Measurements from ENCODE around the gene ARID3B.
"Not testable (repeated sequence)": the region's sequence is repeated elsewhere in the genome, so short reads cannot be mapped to it uniquely, and the experiment has no call there.

The ARID3B gene

GRCh38 chr15:74502301-74502700 is 38.7 kb upstream of the ARID3B start:
- peak; percentile 21; the same call in 1 of the 2 replicates for TF ChIP-seq CTCF (IDR thresholded peaks at IDR 0.05; ENCODE audit: low read depth, low read length)
- Histone ChIP-seq H3K4me3 (ENCODE audit: low read depth, low read length) (no peak overlapping the region), H3K36me3 (no peaks in the 10 kb centered on the region), H3K27me3 (ENCODE audit: insufficient read depth, low read depth, severe bottlenecking) (no peaks in the 10 kb centered on the region), H3K27ac (no peak overlapping the region), H3K9me3 (ENCODE audit: severe bottlenecking) (no peaks in the 10 kb centered on the region)
- DNase-seq = no peak

- Histone ChIP-seq H3K27me3 (ENCODE audit: insufficient read depth, low read depth, severe bottlenecking) (no peaks in the 10 kb centered on the region), H3K4me3 (ENCODE audit: low read depth, low read length) (no peak overlapping the region), H3K27ac (no peak overlapping the region), H3K9me3 (ENCODE audit: severe bottlenecking) (no peaks in the 10 kb centered on the region), H3K36me3 (no peaks in the 10 kb centered on the region)
- no peak for DNase-seq
- TF ChIP-seq CTCF (IDR thresholded peaks at IDR 0.05; ENCODE audit: low read depth, low read length) = no peak
Measured at GRCh38 chr15:74504418-74504817, 36.6 kb upstream of the ARID3B start.

GRCh38 chr15:74504836-74505235 is 36.2 kb upstream of the ARID3B start:
- Histone ChIP-seq H3K27me3 (ENCODE audit: insufficient read depth, low read depth, severe bottlenecking) (no peaks in the 10 kb centered on the region), H3K36me3 (no peaks in the 10 kb centered on the region), H3K9me3 (ENCODE audit: severe bottlenecking) (no peaks in the 10 kb centered on the region), H3K27ac (no peak overlapping the region), H3K4me3 (ENCODE audit: low read depth, low read length) (no peak overlapping the region)
- DNase-seq = no peak
- no peak for TF ChIP-seq CTCF (IDR thresholded peaks at IDR 0.05; ENCODE audit: low read depth, low read length)

GRCh38 chr15:74505837-74506514 is 35.0 kb upstream of the ARID3B start:
- Histone ChIP-seq H3K36me3 (no peaks in the 10 kb centered on the region), H3K4me3 (ENCODE audit: low read depth, low read length) (no peak overlapping the region), H3K27me3 (ENCODE audit: insufficient read depth, low read depth, severe bottlenecking) (no peaks in the 10 kb centered on the region), H3K27ac (no peak overlapping the region), H3K9me3 (ENCODE audit: severe bottlenecking) (no peaks in the 10 kb centered on the region)
- TF ChIP-seq CTCF (IDR thresholded peaks at IDR 0.05; ENCODE audit: low read depth, low read length) = no peak
- no peak for DNase-seq

GRCh38 chr15:74506515-74506840 is 34.5 kb upstream of the ARID3B start:
- no peak for DNase-seq
- Histone ChIP-seq H3K27ac (no peak overlapping the region), H3K27me3 (ENCODE audit: insufficient read depth, low read depth, severe bottlenecking) (no peaks in the 10 kb centered on the region), H3K9me3 (ENCODE audit: severe bottlenecking) (no peaks in the 10 kb centered on the region), H3K36me3 (no peaks in the 10 kb centered on the region), H3K4me3 (ENCODE audit: low read depth, low read length) (no peak overlapping the region)
- no peak for TF ChIP-seq CTCF (IDR thresholded peaks at IDR 0.05; ENCODE audit: low read depth, low read length)

- Histone ChIP-seq H3K9me3 (ENCODE audit: severe bottlenecking) (no peaks in the 10 kb centered on the region), H3K27ac (no peak overlapping the region), H3K4me3 (ENCODE audit: low read depth, low read length) (no peak overlapping the region), H3K27me3 (ENCODE audit: insufficient read depth, low read depth, severe bottlenecking) (no peaks in the 10 kb centered on the region), H3K36me3 (no peaks in the 10 kb centered on the region)
- DNase-seq = no peak
- TF ChIP-seq CTCF (IDR thresholded peaks at IDR 0.05; ENCODE audit: low read depth, low read length) = no peak
Measured at GRCh38 chr15:74511583-74511982, 29.4 kb upstream of the ARID3B start.

GRCh38 chr15:74514059-74514458 is 27.0 kb upstream of the ARID3B start:
- H3K27me3 ChIP-seq (ENCODE audit: insufficient read depth, low read depth, severe bottlenecking); H3K9me3 ChIP-seq (ENCODE audit: severe bottlenecking); H3K36me3 ChIP-seq; H3K4me3 ChIP-seq (ENCODE audit: low read depth, low read length); H3K27ac ChIP-seq; DNase-seq: not testable (repeated sequence)

All from WERI-Rb-1 (cell line).